Type B pancreatic cell (in vitro differentiated cells): Measurements from ENCODE around the gene LEF1. TPM values are rescaled to one million over a fixed set of nuclear protein-coding genes. Genes with fewer than 3 reads are reported as not detected.

ENCODE experiments used
- DNase-seq: peaks from one replicate; pipeline ENCODE4 v3.0.0; 2021; ENCODE audit warnings: mixed read lengths; ENCODE audit not compliant: unreplicated experiment; ENCODE audit errors: extremely low spot score
- H3K27ac Mint-ChIP-seq: 2 replicates; pipeline ENCODE4 v1.8.0; 2021; ENCODE audit warnings: mild to moderate bottlenecking, mixed read lengths
- H3K27me3 Mint-ChIP-seq: 2 replicates; pipeline ENCODE4 v1.8.0; 2021; ENCODE audit warnings: mixed read lengths
- H3K36me3 Mint-ChIP-seq: 2 replicates; pipeline ENCODE4 v1.8.0; 2021; ENCODE audit warnings: mixed read lengths
- H3K4me1 Mint-ChIP-seq: one replicate; pipeline ENCODE4 v1.8.0; 2021; ENCODE audit warnings: mixed read lengths; ENCODE audit not compliant: unreplicated experiment
- H3K4me3 Mint-ChIP-seq: 2 replicates; pipeline ENCODE4 v1.8.0; 2021; ENCODE audit warnings: mild to moderate bottlenecking, mixed read lengths
- H3K9me3 Mint-ChIP-seq: 2 replicates; pipeline ENCODE4 v1.8.0; 2021; ENCODE audit warnings: mixed read lengths
- CTCF ChIP-seq: fragments of 200-600 bp; sonication (generic); conservative IDR thresholded peaks from 2 replicates; pipeline ENCODE4 v1.5.0; 2021; ENCODE audit warnings: antibody characterized with exemption, mild to moderate bottlenecking
- total RNA-seq: library from RNA; stranded (reverse); gene quantifications from 2 replicates; pipeline ENCODE4 v1.2.1, GENCODE V29; 2021; ENCODE audit warnings: low replicate concordance

The LEF1 gene
- total RNA-seq, 1 donor from 2014 or later = 66.1 TPM

DNA sequence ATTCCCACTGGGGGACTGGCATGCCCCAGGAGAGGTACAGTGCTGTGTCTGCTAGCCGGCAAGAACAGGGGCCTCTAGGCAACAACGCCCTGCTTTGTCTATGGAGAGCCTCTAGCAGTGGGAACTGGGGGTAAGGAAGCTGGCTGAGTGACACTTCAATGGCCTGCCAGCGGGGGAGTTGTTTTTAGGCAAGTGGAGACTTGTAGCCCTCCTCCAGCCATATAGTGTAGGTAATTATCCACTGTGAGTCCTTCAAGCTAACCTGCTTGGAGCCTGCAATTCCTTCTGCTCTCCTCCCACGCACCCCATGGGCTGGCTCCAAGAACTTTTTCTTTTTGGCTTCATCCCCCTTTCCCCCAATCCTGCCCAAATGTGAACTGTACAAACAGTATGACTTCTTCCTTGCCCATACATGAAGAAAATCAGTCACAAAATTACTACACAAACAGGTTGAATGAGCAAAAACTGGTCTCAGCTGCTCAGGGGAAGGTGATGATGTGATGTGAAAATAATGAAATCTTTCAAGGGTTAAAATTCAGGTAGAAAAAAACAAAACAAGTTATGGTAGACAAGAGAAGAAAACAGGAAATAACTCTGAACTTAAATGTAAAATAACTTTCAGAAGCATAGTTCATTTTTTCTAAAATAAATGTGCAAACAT lies 33.1 kb downstream of the LEF1 start:
- Mint-ChIP-seq H3K36me3 (peaks cover 9% of the 10 kb centered on the region), H3K4me3 (no peak overlapping the region), H3K27me3 (peaks cover 3% of the 10 kb centered on the region), H3K9me3 (no peaks in the 10 kb centered on the region), H3K27ac (no peak overlapping the region), H3K4me1 (peaks cover 25% of the 10 kb centered on the region)
- no peak for DNase-seq
- no peak for TF ChIP-seq CTCF

DNA sequence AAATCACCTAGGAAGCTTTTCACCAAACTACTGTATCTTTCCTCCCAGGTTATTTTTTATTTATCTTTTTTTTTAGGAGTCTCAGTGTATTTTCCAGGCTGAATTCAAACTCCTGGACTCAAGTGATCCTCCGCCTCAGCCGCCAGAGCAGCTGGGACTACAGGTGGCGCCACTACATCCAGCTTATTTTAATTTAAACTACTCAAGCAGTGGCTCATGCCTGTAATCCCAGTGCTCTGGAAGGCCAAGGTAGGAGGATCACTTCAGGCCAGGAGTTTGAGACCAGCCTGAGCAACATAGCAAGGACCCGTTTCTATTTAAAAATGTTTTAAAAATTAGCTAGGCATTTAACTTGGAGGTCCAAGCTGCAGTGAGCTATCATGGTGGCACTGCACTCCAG lies 37.8 kb downstream of the LEF1 start:
- Mint-ChIP-seq H3K4me1 (peaks cover 14% of the 10 kb centered on the region), H3K9me3 (no peaks in the 10 kb centered on the region), H3K27me3 (peaks cover 4% of the 10 kb centered on the region), H3K36me3 (peaks cover 12% of the 10 kb centered on the region), H3K4me3 (no peak overlapping the region), H3K27ac (no peak overlapping the region)
- TF ChIP-seq CTCF = no peak
- no peak for DNase-seq

DNA sequence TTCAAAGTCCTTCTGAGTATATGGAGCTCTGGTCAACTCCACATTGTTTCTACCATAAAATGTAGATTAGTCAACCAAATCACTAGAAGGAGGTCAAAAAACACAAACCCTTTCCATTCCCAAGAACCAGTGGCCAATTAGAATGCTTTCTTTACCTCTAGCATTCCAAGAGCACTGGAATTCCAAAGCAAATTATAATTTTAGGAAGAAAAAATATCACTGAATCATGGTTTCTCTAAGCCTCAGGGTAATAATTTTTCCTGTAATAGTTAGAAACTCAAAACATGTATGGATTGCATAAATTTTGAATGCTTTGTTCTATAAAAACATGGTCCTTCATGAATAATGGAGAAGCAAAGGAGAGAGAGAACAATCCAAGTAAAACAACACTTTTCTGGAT lies 39.5 kb downstream of the LEF1 start:
- no peak overlapping the region for H3K4me3 Mint-ChIP-seq
- H3K27ac Mint-ChIP-seq = no peak overlapping the region
- TF ChIP-seq CTCF = no peak
- H3K36me3 Mint-ChIP-seq = peaks cover 12% of the 10 kb centered on the region
- peaks cover 4% of the 10 kb centered on the region for H3K27me3 Mint-ChIP-seq
- no peak for DNase-seq
- no peaks in the 10 kb centered on the region for H3K9me3 Mint-ChIP-seq
- H3K4me1 Mint-ChIP-seq = peaks cover 4% of the 10 kb centered on the region

DNA sequence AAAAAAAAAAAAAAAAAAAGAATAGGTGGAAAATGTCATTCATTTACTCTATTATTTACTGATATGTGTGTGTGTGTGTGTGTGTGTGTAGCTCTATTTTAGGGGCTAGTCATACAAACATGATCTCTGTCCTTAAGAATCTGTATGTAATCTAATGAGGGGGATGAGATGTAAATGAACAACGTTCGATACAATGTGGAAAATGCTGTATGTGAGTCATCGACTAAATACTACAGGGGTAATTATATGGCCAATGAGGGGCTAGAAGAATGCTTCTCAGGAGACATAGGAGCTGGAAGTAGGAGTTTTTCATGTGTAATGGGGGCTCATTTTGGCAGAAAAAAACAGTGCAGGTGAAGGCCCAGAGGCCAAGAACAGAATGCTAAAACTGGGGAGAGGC lies 41.9 kb downstream of the LEF1 start:
- H3K4me3 Mint-ChIP-seq = no peak overlapping the region
- peaks cover 4% of the 10 kb centered on the region for H3K36me3 Mint-ChIP-seq
- TF ChIP-seq CTCF = no peak
- H3K27me3 Mint-ChIP-seq = peaks cover 4% of the 10 kb centered on the region
- H3K9me3 Mint-ChIP-seq = no peaks in the 10 kb centered on the region
- peaks cover 4% of the 10 kb centered on the region for H3K4me1 Mint-ChIP-seq
- DNase-seq = no peak
- no peak overlapping the region for H3K27ac Mint-ChIP-seq

GRCh38 chr4:108120789-108121188 lies 47.9 kb downstream of the LEF1 start:
- Mint-ChIP-seq H3K9me3 (no peaks in the 10 kb centered on the region), H3K4me3 (no peak overlapping the region), H3K27ac (no peak overlapping the region), H3K36me3 (no peaks in the 10 kb centered on the region), H3K4me1 (peaks cover 33% of the 10 kb centered on the region), H3K27me3 (peaks cover 11% of the 10 kb centered on the region)
- DNase-seq = no peak
- TF ChIP-seq CTCF = no peak
